Neural cell (in vitro differentiated cells): ENCODE measurements around the gene ULK3. TPM values are rescaled to one million over a fixed set of nuclear protein-coding genes. Genes with fewer than 3 reads are reported as not detected.

Experiments
- H2AFZ ChIP-seq: fragments of 200-600, 300-800 bp; sonication (generic), shearing (Covaris generic); 2 replicates; pipeline ENCODE4 v1.6.0; 2014; ENCODE audit warnings: low read depth, mild to moderate bottlenecking, antibody characterized with exemption, low read length, moderate library complexity
- H3F3A ChIP-seq: fragments of 200-600 bp; shearing (Covaris generic); 2 replicates; pipeline ENCODE4 v1.6.1; 2016; ENCODE audit warnings: mild to moderate bottlenecking, moderate library complexity, mixed read lengths, antibody characterized with exemption, low read length; ENCODE audit not compliant: insufficient read depth, poor library complexity, severe bottlenecking
- H3K27ac ChIP-seq: fragments of 200-600, 300-800 bp; sonication (generic), shearing (Covaris generic); 2 replicates; pipeline ENCODE4 v1.5.1; 2014; ENCODE audit warnings: mild to moderate bottlenecking, low read length, moderate library complexity
- H3K27me3 ChIP-seq: fragments of 300-800, 200-600 bp; sonication (generic), shearing (Covaris generic); 2 replicates; pipeline ENCODE4 v1.6.0; 2014; ENCODE audit warnings: mild to moderate bottlenecking, low read depth, low read length, moderate library complexity; ENCODE audit not compliant: insufficient read depth
- H3K36me3 ChIP-seq: fragments of 300-800, 200-600 bp; sonication (generic), shearing (Covaris generic); 2 replicates; pipeline ENCODE4 v1.5.1; 2014; ENCODE audit warnings: mild to moderate bottlenecking, antibody characterized with exemption, low read length, moderate library complexity; ENCODE audit not compliant: insufficient read depth
- H3K4me2 ChIP-seq: fragments of 300-800, 200-600 bp; sonication (generic), shearing (Covaris generic); 2 replicates; pipeline ENCODE4 v1.6.0; 2014; ENCODE audit warnings: mild to moderate bottlenecking, low read length
- H3K4me3 ChIP-seq: fragments of 300-800, 200-600 bp; sonication (generic), shearing (Covaris generic); 2 replicates; pipeline ENCODE4 v1.5.1; 2014; ENCODE audit warnings: mild to moderate bottlenecking, low read length, moderate library complexity
- H3K79me2 ChIP-seq: fragments of 200-600 bp; shearing (Covaris generic); replicated peaks from 2 replicates; pipeline ENCODE4 v1.6.0; 2014; ENCODE audit warnings: mild to moderate bottlenecking, low read length, moderate library complexity; ENCODE audit not compliant: insufficient read depth
- H3K9ac ChIP-seq: fragments of 300-800, 200-600 bp; sonication (generic), shearing (Covaris generic); 2 replicates; pipeline ENCODE4 v1.6.1; 2016; ENCODE audit warnings: mild to moderate bottlenecking, low read length, mixed read lengths
- H3K9me2 ChIP-seq: fragments of 200-600 bp; shearing (Covaris generic); 2 replicates; pipeline ENCODE4 v1.6.1; 2016; ENCODE audit warnings: mild to moderate bottlenecking, low read length, mixed read lengths; ENCODE audit not compliant: insufficient read depth
- H3K9me3 ChIP-seq: fragments of 200-600, 300-800 bp; sonication (generic), shearing (Covaris generic); 2 replicates; pipeline ENCODE4 v1.6.1; 2016; ENCODE audit warnings: mild to moderate bottlenecking, mixed run types, low read length, moderate library complexity, mixed read lengths
- H4K20me1 ChIP-seq: fragments of 200-600 bp; shearing (Covaris generic); 2 replicates; pipeline ENCODE4 v1.6.1; 2016; ENCODE audit warnings: mild to moderate bottlenecking, mixed run types; ENCODE audit not compliant: insufficient read depth
- CTCF ChIP-seq: fragments of 450-650 bp; IDR thresholded peaks from 2 replicates; pipeline ENCODE4 v1.5.1; 2014; ENCODE audit warnings: antibody characterized with exemption, mild to moderate bottlenecking, moderate library complexity; ENCODE audit not compliant: poor library complexity, severe bottlenecking
- EP300 ChIP-seq: fragments of 450-650 bp; conservative IDR thresholded peaks from 2 replicates; pipeline ENCODE4 v1.6.1; 2014; ENCODE audit warnings: antibody characterized with exemption, mild to moderate bottlenecking, moderate library complexity; ENCODE audit not compliant: poor library complexity, severe bottlenecking
- EZH2 ChIP-seq: fragments of 200-600, 300-800 bp; shearing (Covaris generic), sonication (generic); IDR thresholded peaks from 2 replicates; pipeline ENCODE4 v1.6.1; 2014; ENCODE audit warnings: antibody characterized with exemption, low read length, borderline replicate concordance, mild to moderate bottlenecking; ENCODE audit not compliant: insufficient read depth, poor library complexity, severe bottlenecking
- MXI1 ChIP-seq: fragments of 450-650 bp; conservative IDR thresholded peaks from 2 replicates; pipeline ENCODE4 v1.6.1; 2014; ENCODE audit warnings: antibody characterized with exemption, mild to moderate bottlenecking; ENCODE audit not compliant: poor library complexity, severe bottlenecking
- POLR2AphosphoS5 ChIP-seq: IDR thresholded peaks from 2 replicates; pipeline ENCODE4 v1.6.1; 2012
- RAD21 ChIP-seq: fragments of 450-650 bp; conservative IDR thresholded peaks from 2 replicates; pipeline ENCODE4 v1.6.1; 2014; ENCODE audit warnings: antibody characterized with exemption, mild to moderate bottlenecking, moderate library complexity
- REST ChIP-seq: IDR thresholded peaks from 2 replicates; pipeline ENCODE4 v1.6.1; 2012; ENCODE audit warnings: borderline replicate concordance
- SMC3 ChIP-seq: fragments of 450-650 bp; conservative IDR thresholded peaks from 2 replicates; pipeline ENCODE4 v1.6.1; 2014; ENCODE audit warnings: antibody characterized with exemption, mild to moderate bottlenecking, moderate library complexity; ENCODE audit not compliant: poor library complexity
- TAF1 ChIP-seq: IDR thresholded peaks from 2 replicates; pipeline ENCODE4 v1.6.1; 2012; ENCODE audit warnings: low read depth
- polyA plus RNA-seq: library from polyadenylated mRNA; depleted of rRNA; stranded (reverse); fragments of >200 nt; gene quantifications from 2 replicates; pipeline ENCODE4 v1.2.3, GENCODE V29; 2014

The ULK3 gene
- polyA plus RNA-seq, 1 donor from 2014 or later, result 193 TPM

- no peaks in the 10 kb centered on the region for H3K36me3 ChIP-seq
- no peaks in the 10 kb centered on the region for H3K9me2 ChIP-seq
- peaks cover 23% of the 10 kb centered on the region for H3K79me2 ChIP-seq
- H3K27ac ChIP-seq, result peak within 1 kb of the TSS; percentile 89
- peak within 1 kb of the TSS; percentile 85 for H3K4me3 ChIP-seq
- TF ChIP-seq SMC3 (no peak), EZH2 (no peak), CTCF (no peak), REST (peak; percentile 35), POLR2AphosphoS5 (peak; percentile 86), EP300 (peak; percentile 62), TAF1 (peak; percentile 50), MXI1 (peak; percentile 74), RAD21 (no peak)
- H2AFZ ChIP-seq, result peak within 1 kb of the TSS; percentile 75
- no peaks in the 10 kb centered on the region for H3K9me3 ChIP-seq
- peak within 1 kb of the TSS; percentile 95 for H3K4me2 ChIP-seq
- no peaks in the 10 kb centered on the region for H3F3A ChIP-seq
- peak within 1 kb of the TSS; percentile 91 for H3K9ac ChIP-seq
- no peaks in the 10 kb centered on the region for H3K27me3 ChIP-seq
- no peaks in the 10 kb centered on the region for H4K20me1 ChIP-seq
Measured at GRCh38 chr15:74873036-74873755, 30.2 kb upstream of the ULK3 start, which contains the start of gene SCAMP2. TSS of gene SCAMP2 (minus strand) at chr15:74873365. CDS start at chr15:74873255, 110 bp downstream.

- H3K27me3 ChIP-seq, result no peaks in the 10 kb centered on the region
- peaks cover 23% of the 10 kb centered on the region for H3K79me2 ChIP-seq
- H3K27ac ChIP-seq, result peak overlapping the region; percentile 89
- no peaks in the 10 kb centered on the region for H3K36me3 ChIP-seq
- H3K9me2 ChIP-seq, result no peaks in the 10 kb centered on the region
- no peaks in the 10 kb centered on the region for H3K9me3 ChIP-seq
- H3K4me2 ChIP-seq, result peak overlapping the region; percentile 95
- peak overlapping the region; percentile 85 for H3K4me3 ChIP-seq
- no peaks in the 10 kb centered on the region for H3F3A ChIP-seq
- TF ChIP-seq TAF1 (no peak), SMC3 (no peak), REST (peak; percentile 31)
- H3K9ac ChIP-seq, result peak overlapping the region; percentile 91
- peak overlapping the region; percentile 75 for H2AFZ ChIP-seq
- H4K20me1 ChIP-seq, result no peaks in the 10 kb centered on the region
Measured at GRCh38 chr15:74872702-74873035, 29.7 kb upstream of the ULK3 start.
